Mammary epithelial cell (primary cell): ENCODE measurements around the gene PPP2R2B.

Experiments
- EZH2 ChIP-seq: IDR thresholded peaks from 2 replicates; pipeline ENCODE4 v1.6.1; 2012; ENCODE audit warnings: low read length, inconsistent platforms, borderline replicate concordance
- TF ChIP-seq, protein P1 (sequence below), 2 donors: IDR thresholded peaks in 1 of 2; conservative IDR thresholded peaks in 1 of 2; 2 replicates each; pipeline ENCODE4 v1.5.1; 2011 to 2012; ENCODE audit warnings: inconsistent platforms in 2 of 2, low read length in 2 of 2, mild to moderate bottlenecking in 2 of 2, control low read depth in 1 of 2, low read depth in 1 of 2; ENCODE audit not compliant: insufficient read depth in 1 of 2; ENCODE audit errors: extremely low read depth in 1 of 2

DNA sequence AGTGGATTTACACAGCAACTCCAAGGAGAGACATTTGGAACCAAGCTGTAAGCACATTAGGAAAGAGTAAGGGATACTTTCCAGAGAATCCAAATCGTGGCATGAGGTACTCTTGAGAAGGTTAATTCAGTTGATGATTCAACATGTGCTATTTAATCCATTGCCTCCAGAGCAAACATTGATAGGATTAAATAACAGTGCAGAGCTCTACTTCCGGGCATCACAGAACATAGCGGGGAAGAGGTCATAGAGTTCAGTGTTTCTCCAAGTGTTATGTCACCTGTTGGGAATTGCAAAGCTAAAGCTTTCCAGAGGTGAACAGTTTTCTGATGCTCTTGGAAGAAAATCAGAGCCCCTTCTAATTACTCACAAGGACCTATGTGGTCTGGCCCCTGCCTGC lies 127.5 kb downstream of the PPP2R2B start:
- TF ChIP-seq, protein P1, sequence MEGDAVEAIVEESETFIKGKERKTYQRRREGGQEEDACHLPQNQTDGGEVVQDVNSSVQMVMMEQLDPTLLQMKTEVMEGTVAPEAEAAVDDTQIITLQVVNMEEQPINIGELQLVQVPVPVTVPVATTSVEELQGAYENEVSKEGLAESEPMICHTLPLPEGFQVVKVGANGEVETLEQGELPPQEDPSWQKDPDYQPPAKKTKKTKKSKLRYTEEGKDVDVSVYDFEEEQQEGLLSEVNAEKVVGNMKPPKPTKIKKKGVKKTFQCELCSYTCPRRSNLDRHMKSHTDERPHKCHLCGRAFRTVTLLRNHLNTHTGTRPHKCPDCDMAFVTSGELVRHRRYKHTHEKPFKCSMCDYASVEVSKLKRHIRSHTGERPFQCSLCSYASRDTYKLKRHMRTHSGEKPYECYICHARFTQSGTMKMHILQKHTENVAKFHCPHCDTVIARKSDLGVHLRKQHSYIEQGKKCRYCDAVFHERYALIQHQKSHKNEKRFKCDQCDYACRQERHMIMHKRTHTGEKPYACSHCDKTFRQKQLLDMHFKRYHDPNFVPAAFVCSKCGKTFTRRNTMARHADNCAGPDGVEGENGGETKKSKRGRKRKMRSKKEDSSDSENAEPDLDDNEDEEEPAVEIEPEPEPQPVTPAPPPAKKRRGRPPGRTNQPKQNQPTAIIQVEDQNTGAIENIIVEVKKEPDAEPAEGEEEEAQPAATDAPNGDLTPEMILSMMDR (conservative IDR thresholded peaks at IDR 0.05 in 1 of 2, IDR thresholded peaks at IDR 0.05 in 1 of 2; ENCODE audit: extremely low read depth in 1 of 2, insufficient read depth in 1 of 2, low read depth in 1 of 2, low read length in 2 of 2) = no peak
- TF ChIP-seq EZH2 = no peak
